Measurements from ENCODE around the gene FNDC8. TPM values are rescaled to one million over a fixed set of nuclear protein-coding genes. Genes with fewer than 3 reads are reported as not detected.
"Not testable (repeated sequence)": the region's sequence is repeated elsewhere in the genome, so short reads cannot be mapped to it uniquely, and the experiment has no call there.

The FNDC8 gene
- total and polyA plus RNA-seq, 2 of the 4 experiments (the other 2 are of a cell fraction), result not detected

- H3K23ac ChIP-seq (ENCODE audit: low read depth, low read length); H4K20me1 ChIP-seq (ENCODE audit: insufficient read depth, low read length); H4K5ac ChIP-seq (ENCODE audit: low read depth, low read length); H4K8ac ChIP-seq (ENCODE audit: low read depth in 2 of 2, low read length in 2 of 2); H4K91ac ChIP-seq (ENCODE audit: insufficient read depth, low read depth, low read length); BruUV-seq (replicated peaks); H3K18ac ChIP-seq (ENCODE audit: low read depth, low read length); dilution Hi-C loops (cut with HindIII; ENCODE audit: low sequenced_read_pairs, unreplicated experiment); H3K14ac ChIP-seq (replicated peaks; ENCODE audit: low read depth, low read length); H2AK5ac ChIP-seq (ENCODE audit: low read depth, low read length); H2BK15ac ChIP-seq (ENCODE audit: low read depth, low read length); H3K27ac ChIP-seq (ENCODE audit: insufficient read depth, low read length); H2BK5ac ChIP-seq (ENCODE audit: low read depth, low read length, poor library complexity, severe bottlenecking); H3K4ac ChIP-seq (ENCODE audit: low read depth, low read length); H3K56ac ChIP-seq (ENCODE audit: extremely low read depth, insufficient read depth, low read length); H2AK9ac ChIP-seq (replicated peaks; ENCODE audit: low read depth, low read length, poor library complexity); H3K79me1 ChIP-seq (ENCODE audit: low read depth in 1 of 2, low read length in 2 of 2); H3K4me3 ChIP-seq (ENCODE audit: insufficient read depth, low read depth, low read length); H3K4me2 ChIP-seq (ENCODE audit: low read depth, low read length); H3K9me1 ChIP-seq (ENCODE audit: insufficient read depth, low read length); H2BK20ac ChIP-seq (ENCODE audit: low read depth, low read length); H3K9ac ChIP-seq (ENCODE audit: low read depth, low read length); DNase-seq; in situ Hi-C loops (cut with MboI; ENCODE audit: low sequenced_read_pairs); POLR2A ChIA-PET (ENCODE audit: unreplicated experiment); H3K9me3 ChIP-seq (ENCODE audit: control insufficient read depth, insufficient read depth, low read length); CTCF ChIA-PET; H3K36me3 ChIP-seq (ENCODE audit: control insufficient read depth, insufficient read depth, low read length); H2BK120ac ChIP-seq (ENCODE audit: low read depth, low read length); ATAC-seq (ENCODE audit: low read depth); H3K4me1 ChIP-seq (ENCODE audit: control insufficient read depth, insufficient read depth, low read length); H2AFZ ChIP-seq (replicated peaks; ENCODE audit: low read length, poor library complexity); intact Hi-C loops (cut with micrococcal nuclease): not testable (repeated sequence)
- peaks cover 38% of the 10 kb centered on the region for H3K27me3 ChIP-seq (ENCODE audit: control insufficient read depth, insufficient read depth, low read length)
- WGBS, 2 experiments (ENCODE audit: extremely low coverage in 2 of 2, insufficient read length in 1 of 2), result 88% methylated on average over 19 of the region's 29 CpGs; no CpG with 5 or more reads in 1 of the 2 experiments
Measured at GRCh38 chr17:35151080-35151479, 29.7 kb downstream of the FNDC8 start.
